Left colon (tissue), 2 donors: ENCODE data around the gene NBDY. TPM values are rescaled to one million over a fixed set of nuclear protein-coding genes. Genes with fewer than 3 reads are reported as not detected.
"Not testable (repeated sequence)": the region's sequence is repeated elsewhere in the genome, so short reads cannot be mapped to it uniquely, and the experiment has no call there.

Experiments used
- ATAC-seq: fragments of 200-7000 bp; cut with Tn5 transposase; one replicate; pipeline ENCODE4 v1.9.1; 2020; ENCODE audit warnings: mild to moderate bottlenecking, moderate library complexity
- DNase-seq, 2 donors: peaks; one replicate each; pipeline ENCODE4 v3.0.0-alpha.2; 2020
- intact Hi-C, 2 donors: fragments of 100-400 bp; cut with DNase I in 1 of 2; cut with micrococcal nuclease in 1 of 2; formaldehyde crosslinking; loops; one replicate each; pipeline versions ENCODE4 v1.11.2 to v1.14.0; 2022; cut with DNase I, micrococcal nuclease
- total RNA-seq, 2 donors: library from RNA; stranded (reverse); fragmentation: NEBNext Ultra II Directional; extraction: Animal tissue kit (Norgen Biotek cat#: 25700); gene quantifications; one replicate each; pipeline ENCODE4 v1.2.1, GENCODE V29; 2021
- donor health status: DM: no; HTN: no; CAD: no.
- donor health status: DM: yes; HTN: yes; CAD: no.

NBDY gene
- total RNA-seq, 2 donors from 2014 or later = 18.9 to 20.1 TPM

GRCh38 chrX:56762707-56763555, 33.9 kb downstream of the NBDY start:
- DNase-seq = no peak

GRCh38 chrX:56763556-56764152, 34.6 kb downstream of the NBDY start:
- DNase-seq (peak; percentile 80 to 82), ATAC-seq (peak; percentile 53)
- intact Hi-C loops = no loop called here

More at GRCh38 chrX:56762707-56763555, 33.9 kb downstream of the NBDY start:
- intact Hi-C loops = no loop called here
- no peak for ATAC-seq

DNA sequence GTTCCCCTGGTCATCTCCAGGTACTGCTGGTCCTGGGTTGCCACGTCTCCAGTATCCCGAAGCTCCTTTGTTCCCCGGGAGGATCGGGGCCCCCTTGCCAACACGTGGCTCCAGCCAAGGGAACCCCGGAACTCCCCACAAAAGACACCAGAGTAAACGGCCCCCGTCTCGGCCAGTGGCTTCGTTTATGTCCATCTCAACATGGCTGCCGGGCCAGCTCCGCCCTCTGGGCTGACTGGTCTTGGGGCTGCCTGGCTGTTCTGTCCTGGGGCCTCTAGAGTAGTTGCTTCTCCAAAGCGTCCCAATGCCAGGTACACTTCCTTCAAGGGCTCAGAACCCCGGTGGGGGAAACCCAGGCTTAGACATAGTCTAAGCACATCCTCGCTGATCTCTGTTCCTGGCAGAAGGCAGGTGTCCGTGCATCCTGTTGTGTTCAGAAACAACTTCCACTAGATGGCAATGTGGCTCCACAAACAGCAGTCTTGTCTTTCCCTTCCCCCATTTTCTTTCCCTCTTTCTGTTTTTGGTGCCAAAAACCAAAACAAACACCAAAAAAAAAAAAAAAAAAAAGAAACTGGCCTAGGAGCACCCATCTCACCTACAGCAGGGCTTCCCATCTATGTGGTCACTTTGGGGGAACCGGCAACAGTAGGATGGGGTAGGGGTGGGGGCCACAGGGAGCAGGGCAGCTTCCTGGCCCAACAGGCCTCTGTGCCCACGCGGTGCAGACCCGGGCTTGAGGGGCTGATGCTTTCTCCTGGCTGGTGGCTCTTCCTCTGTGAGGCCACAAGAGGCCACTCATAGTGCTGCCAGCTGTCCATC, 35.3 kb downstream of the NBDY start:
- peak; percentile 46 for ATAC-seq

DNA sequence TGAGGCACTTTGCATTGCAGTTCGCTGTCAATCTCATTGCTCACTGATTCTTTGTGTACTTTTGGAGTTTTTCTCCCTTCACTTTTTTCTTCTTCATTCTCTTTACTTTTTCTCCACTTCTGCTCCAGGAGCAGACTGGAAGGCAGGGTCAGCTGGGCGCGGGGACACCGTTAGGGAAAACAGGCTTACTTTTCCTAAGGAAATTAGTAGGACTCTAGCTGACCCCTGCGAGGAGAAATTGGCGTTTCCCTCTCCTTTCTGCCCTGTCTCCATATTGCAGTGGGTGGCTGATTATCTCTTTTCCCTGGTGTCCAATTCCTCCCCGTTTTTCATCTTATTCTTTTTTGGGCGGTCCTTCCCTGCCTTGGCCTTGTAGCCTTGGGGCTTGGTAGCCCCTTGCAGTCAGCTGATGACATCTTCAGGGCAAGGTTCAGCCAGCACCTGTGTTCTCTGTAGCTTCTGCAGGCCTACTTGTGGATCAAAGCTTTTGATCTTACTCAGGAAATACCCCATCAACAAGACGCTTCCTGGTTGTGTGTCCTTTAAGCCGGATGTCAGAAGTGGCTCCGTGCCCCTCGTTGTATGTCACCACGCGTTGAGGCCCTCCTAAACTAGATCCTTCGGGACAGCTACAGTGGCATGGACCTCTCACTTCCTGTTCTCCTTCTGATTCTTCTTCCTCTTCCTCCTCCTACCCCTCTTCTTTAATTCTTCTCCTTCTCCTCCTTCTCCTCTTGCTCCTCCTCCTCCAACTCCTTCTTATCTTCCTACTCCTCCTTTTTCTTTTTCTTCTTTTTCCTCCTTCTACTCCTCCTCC, 36.1 kb downstream of the NBDY start:
- intact Hi-C loops = no loop called here
- ATAC-seq = no peak
- no peak for DNase-seq

More for the DNA sequence above, 35.3 kb downstream of the NBDY start:
- DNase-seq = peak; percentile 60 to 71
- intact Hi-C loops = no loop called here

- DNase-seq (no peak), ATAC-seq (no peak)
- intact Hi-C loops = no loop called here
Observed at GRCh38 chrX:56765811-56766553, 36.9 kb downstream of the NBDY start.

GRCh38 chrX:56766554-56767347, 37.7 kb downstream of the NBDY start:
- DNase-seq (peak in 1 of 2 donors; percentile 30), ATAC-seq (no peak)
- intact Hi-C loops = no loop called here

DNA sequence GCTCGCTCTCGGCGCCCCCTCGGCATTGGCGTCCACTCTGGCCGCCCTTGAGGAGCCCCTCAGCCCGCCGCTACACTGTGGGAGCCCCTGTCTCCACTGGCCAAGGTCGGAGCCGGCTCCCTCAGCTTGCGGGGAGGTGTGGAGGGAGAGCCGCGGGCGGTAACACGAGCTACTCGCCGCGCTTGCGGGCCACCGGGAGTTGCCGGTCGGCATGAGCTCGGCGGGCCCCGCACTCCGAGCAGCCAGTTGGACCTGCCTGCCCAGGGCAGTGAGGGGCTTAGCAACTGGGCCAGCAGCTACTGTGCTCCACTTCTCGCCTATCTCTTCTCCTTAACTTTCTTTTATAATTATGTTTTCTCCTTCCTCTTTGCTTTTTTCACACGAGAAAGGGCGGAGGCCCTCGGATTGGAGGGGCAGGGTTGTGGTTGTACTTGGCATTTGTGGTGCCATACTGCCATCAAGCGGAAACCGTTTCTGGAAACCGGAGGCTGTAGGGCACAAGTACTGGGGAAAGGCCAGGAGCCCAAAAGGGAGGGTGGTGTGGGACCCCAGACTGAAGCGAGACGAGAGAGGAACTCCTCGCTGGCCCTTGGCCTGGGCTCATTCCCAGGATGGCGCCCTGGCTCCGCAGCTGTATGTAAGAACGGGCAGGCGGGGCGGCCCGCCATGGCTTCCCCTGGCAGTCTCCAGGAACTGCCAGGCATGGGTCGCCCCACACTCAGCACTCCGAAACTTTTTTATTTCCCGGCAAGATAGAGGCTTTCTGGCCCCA, 38.5 kb downstream of the NBDY start:
- ATAC-seq (peak; percentile 77), DNase-seq (peak in 1 of 2 donors; percentile 34)
- intact Hi-C loops = not testable (repeated sequence)

GRCh38 chrX:56768120-56768660, 39.1 kb downstream of the NBDY start:
- intact Hi-C loops, DNase-seq: not testable (repeated sequence)
- ATAC-seq = peak; percentile 67

DNA sequence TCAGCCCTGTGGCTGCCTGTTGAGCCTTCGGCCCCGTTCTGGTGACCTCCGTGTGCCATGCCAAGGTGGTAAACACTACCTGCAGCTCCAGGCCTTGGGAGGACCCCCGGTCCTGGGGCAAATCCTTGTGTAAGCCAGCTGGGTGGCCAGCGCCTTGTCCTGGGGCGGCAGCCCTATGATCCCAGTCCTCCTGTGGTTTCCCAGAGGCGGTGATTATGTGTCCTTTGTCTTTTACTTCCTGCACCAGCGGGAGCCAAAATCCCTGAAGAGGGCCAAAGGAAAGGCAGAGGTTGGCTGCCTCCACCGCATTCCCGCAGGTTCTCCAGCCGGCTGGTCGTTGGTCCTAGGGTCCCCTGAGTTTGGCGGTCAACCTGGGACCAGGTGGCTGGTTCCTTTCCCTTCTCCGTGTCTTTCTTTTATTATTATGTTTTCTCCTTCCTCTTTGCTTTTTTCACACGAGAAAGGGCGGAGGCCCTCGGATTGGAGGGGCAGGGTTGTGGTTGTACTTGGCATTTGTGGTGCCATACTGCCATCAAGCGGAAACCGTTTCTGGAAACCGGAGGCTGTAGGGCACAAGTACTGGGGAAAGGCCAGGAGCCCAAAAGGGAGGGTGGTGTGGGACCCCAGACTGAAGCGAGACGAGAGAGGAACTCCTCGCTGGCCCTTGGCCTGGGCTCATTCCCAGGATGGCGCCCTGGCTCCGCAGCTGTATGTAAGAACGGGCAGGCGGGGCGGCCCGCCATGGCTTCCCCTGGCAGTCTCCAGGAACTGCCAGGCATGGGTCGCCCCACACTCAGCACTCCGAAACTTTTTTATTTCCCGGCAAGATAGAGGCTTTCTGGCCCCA, 43.9 kb downstream of the NBDY start:
- ATAC-seq = peak; percentile 74
- intact Hi-C loops = not testable (repeated sequence)

GRCh38 chrX:56773522-56774060, 44.5 kb downstream of the NBDY start:
- ATAC-seq = peak; percentile 70
- DNase-seq, intact Hi-C loops: not testable (repeated sequence)

More for the DNA sequence above, 43.9 kb downstream of the NBDY start:
- DNase-seq = not testable (repeated sequence)

- intact Hi-C loops, DNase-seq: not testable (repeated sequence)
- peak; percentile 72 for ATAC-seq
Observed at GRCh38 chrX:56778099-56778923, 49.3 kb downstream of the NBDY start.

DNA sequence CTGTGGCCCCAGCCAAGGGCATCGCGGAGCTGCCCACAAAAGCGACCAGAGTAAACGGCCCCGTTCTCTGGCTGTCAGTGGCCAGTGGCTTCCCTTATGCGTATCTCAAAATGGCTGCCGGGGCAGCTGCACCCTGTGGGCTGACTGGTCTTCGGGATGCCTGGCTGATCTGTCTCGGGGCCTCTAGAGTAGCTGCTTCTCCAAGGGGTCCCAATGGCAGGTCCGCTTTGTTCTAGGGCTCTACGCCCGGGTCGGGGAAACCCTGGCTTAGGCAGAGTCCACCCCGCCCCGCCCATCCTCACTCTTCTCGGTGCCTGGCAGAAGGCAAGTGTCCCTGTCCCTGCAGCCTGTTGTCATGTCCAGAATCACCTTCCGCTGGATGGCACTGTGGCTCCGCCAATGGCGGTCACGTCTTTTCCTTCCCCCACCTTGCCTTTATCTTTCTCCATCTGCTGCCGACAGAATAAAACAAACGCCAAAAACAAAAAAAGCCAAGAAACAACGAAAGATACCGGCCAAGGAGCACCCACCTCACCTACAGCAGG, 50.0 kb downstream of the NBDY start:
- intact Hi-C loops, DNase-seq: not testable (repeated sequence)
- peak; percentile 76 for ATAC-seq
